Measurements from ENCODE around the gene METTL2B.
"Not testable (repeated sequence)": the region's sequence is repeated elsewhere in the genome, so short reads cannot be mapped to it uniquely, and the experiment has no call there.

The METTL2B gene

GRCh38 chr7:128523932-128524524, 47.5 kb downstream of the METTL2B start:
- DNase-seq (ENCODE audit: low read depth in 2 of 3, low spot score in 1 of 3), result not testable (repeated sequence)

- not testable (repeated sequence) for DNase-seq (ENCODE audit: low read depth in 2 of 3, low spot score in 1 of 3)
These were observed 49.0 kb downstream of the METTL2B start for GRCh38 chr7:128525584-128525983.

GRCh38 chr7:128526062-128526466, 49.5 kb downstream of the METTL2B start:
- not testable (repeated sequence) for DNase-seq (ENCODE audit: low read depth in 2 of 3, low spot score in 1 of 3)

GRCh38 chr7:128529191-128529590, 52.6 kb downstream of the METTL2B start:
- not testable (repeated sequence) for DNase-seq (ENCODE audit: low read depth in 2 of 3, low spot score in 1 of 3)

- DNase-seq (ENCODE audit: low read depth in 2 of 3, low spot score in 1 of 3), result peak in 2 of 3 donors; percentile 5 to 16
These were observed 53.7 kb downstream of the METTL2B start for GRCh38 chr7:128530121-128530854.

GRCh38 chr7:128530855-128531104, 54.2 kb downstream of the METTL2B start:
- no peak for DNase-seq (ENCODE audit: low read depth in 2 of 3, low spot score in 1 of 3)

- peak; percentile 59 to 68 (median 66) for DNase-seq (ENCODE audit: low read depth in 2 of 3, low spot score in 1 of 3)
These were observed 54.8 kb downstream of the METTL2B start for GRCh38 chr7:128531105-128531954.

- peak in 2 of 3 donors; percentile 9 to 31 for DNase-seq (ENCODE audit: low read depth in 2 of 3, low spot score in 1 of 3)
These were observed 55.5 kb downstream of the METTL2B start for GRCh38 chr7:128531955-128532478.

- DNase-seq (ENCODE audit: low read depth in 2 of 3, low spot score in 1 of 3), result not testable (repeated sequence)
These were observed 56.4 kb downstream of the METTL2B start for GRCh38 chr7:128532956-128533355.

- not testable (repeated sequence) for DNase-seq (ENCODE audit: low read depth in 2 of 3, low spot score in 1 of 3)
These were observed 60.9 kb downstream of the METTL2B start for GRCh38 chr7:128537410-128537809.

GRCh38 chr7:128542530-128542929, 66.0 kb downstream of the METTL2B start:
- not testable (repeated sequence) for DNase-seq (ENCODE audit: low read depth in 2 of 3, low spot score in 1 of 3)

- not testable (repeated sequence) for DNase-seq (ENCODE audit: low read depth in 2 of 3, low spot score in 1 of 3)
These were observed 66.8 kb downstream of the METTL2B start for GRCh38 chr7:128543300-128543699.

- DNase-seq (ENCODE audit: low read depth in 2 of 3, low spot score in 1 of 3), result not testable (repeated sequence)
These were observed 69.8 kb downstream of the METTL2B start for GRCh38 chr7:128546319-128546851.

GRCh38 chr7:128550920-128551319, 74.4 kb downstream of the METTL2B start:
- DNase-seq (ENCODE audit: low read depth in 2 of 3, low spot score in 1 of 3), result no peak

- DNase-seq (ENCODE audit: low read depth in 2 of 3, low spot score in 1 of 3), result not testable (repeated sequence)
These were observed 77.8 kb downstream of the METTL2B start for GRCh38 chr7:128554394-128554793.
